Bronchial epithelial cell (primary cell): ENCODE results near the gene AUTS2. TPM values are rescaled to one million over a fixed set of nuclear protein-coding genes. Genes with fewer than 3 reads are reported as not detected.

Source experiments
- DNase-seq: peaks from one replicate; pipeline ENCODE4 v3.0.0-alpha.2; 2010; ENCODE audit warnings: low read depth
- FAIRE-seq: peaks from 2 replicates; lab custom pipeline; 2011; peaks lifted over from hg19 to GRCh38; lab: Jason Lieb, UNC
- H3K27me3 ChIP-seq: 2 replicates; pipeline ENCODE4 v1.5.1; 2011; ENCODE audit warnings: low read length; ENCODE audit not compliant: control insufficient read depth, insufficient read depth
- H3K36me3 ChIP-seq: 2 replicates; pipeline ENCODE4 v1.5.1; 2011; ENCODE audit warnings: low read length; ENCODE audit not compliant: control insufficient read depth, insufficient read depth
- H3K4me3 ChIP-seq: 2 replicates; pipeline ENCODE4 v1.5.1; 2011; ENCODE audit warnings: mild to moderate bottlenecking, low read depth, low read length, control low read depth
- CTCF ChIP-seq: IDR thresholded peaks from 2 replicates; pipeline ENCODE4 v1.5.1; 2011; ENCODE audit warnings: mild to moderate bottlenecking, moderate library complexity, low read length, control low read depth, inconsistent platforms; ENCODE audit not compliant: insufficient read depth, severe bottlenecking
- total RNA-seq: library from RNA; depleted of rRNA; stranded (reverse); fragments of >200 nt; gene quantifications from 2 replicates; pipeline ENCODE4 v1.2.1, GENCODE V29; 2014

AUTS2 gene
- total RNA-seq, 1 donor from 2014 or later: 9.5 TPM

DNA sequence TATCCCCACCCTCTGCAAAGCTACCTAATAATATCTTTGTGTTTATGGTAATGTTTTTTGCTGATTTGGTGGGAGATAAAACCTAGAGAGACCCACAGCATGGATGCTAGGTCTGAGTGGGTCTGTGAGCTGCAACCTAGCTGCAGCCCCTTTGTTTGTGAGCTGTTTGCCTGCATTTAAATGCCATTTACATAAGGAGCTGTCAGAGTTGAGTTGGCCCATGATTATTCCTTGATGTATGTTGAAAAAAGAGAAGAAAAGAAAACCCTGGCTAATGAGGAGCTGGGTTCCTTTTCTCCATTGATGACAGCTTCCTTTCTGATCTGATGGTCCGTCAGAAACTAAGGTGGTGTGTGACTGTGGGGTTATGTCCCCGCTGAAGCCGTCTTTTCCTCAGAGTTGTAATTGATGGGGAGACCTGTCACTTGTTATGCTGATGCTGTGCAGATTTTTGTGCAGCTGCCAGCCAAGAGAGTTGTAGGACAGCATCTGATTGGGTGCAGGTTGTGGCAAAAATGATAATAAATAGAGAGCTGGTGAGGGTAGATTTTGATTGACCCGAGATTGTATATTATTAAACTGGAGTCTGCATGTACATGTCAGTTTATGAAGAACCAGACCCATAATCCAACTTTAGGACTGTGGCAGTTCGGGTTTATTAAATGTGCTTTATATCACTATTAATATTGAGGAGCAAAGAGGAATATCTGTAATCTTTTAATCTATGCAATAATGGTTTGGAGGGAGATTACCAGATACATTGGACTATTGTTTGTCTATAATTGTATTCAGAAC is 219.8 kb downstream of the AUTS2 start:
- FAIRE-seq (no peak), DNase-seq (no peak)
- no peak overlapping the region for H3K4me3 ChIP-seq
- TF ChIP-seq CTCF: no peak
- H3K27me3 ChIP-seq: no peaks in the 10 kb centered on the region
- H3K36me3 ChIP-seq: no peaks in the 10 kb centered on the region

DNA sequence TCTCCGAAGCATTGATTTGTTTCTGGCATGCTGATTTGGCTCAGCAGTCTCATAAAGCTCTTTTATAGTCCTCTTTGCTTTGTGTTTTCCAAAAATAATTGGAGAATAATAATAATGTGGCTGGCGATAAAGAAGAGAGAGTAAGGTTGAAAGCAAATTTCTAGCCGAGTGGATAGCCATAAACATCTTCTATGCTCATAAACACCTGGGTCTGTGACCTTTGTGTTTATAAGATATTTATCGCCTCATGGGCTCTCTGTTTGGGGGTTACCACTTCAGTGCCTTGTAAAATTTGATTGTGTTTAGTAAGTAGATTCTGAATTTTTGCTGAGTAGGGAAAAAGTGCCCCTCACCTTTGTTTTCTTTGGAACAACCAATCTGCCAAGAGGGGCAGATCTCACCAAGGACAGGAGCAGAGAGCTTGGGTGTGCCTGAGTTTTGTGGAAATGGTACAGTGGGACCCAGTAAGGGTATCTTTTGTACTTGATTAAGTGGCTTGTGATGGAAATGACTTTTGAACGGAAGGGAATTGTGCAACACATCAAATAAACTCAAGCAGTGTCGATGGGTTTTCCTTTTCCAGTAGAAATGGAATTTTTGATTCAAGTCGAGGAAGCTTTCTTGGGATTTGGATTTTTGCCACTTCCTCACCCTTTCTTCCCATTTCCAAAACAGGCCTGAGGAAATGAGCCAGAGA is 220.5 kb downstream of the AUTS2 start:
- Histone ChIP-seq H3K36me3 (no peaks in the 10 kb centered on the region), H3K27me3 (no peaks in the 10 kb centered on the region), H3K4me3 (no peak overlapping the region)
- TF ChIP-seq CTCF: no peak
- DNase-seq (no peak), FAIRE-seq (no peak)

DNA sequence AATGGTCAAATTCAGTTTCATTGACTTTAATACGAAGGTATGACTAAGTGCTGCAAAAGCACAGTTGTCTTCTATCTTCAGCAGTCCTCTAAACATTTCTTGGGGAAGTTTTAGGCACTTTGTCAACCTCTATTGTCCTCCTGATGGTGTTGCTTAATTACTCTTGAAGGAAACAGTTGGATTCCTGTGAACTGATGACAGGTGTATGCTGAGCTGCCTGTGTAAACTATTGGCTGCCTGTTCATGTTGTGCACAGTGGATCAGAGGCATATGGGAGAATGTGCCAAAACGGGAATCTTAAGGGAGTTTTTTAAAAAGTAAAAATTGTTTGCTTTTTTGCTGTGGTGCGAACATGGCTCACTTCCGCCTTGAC is 221.0 kb downstream of the AUTS2 start:
- DNase-seq: no peak
- no peak for FAIRE-seq
- Histone ChIP-seq H3K4me3 (no peak overlapping the region), H3K36me3 (no peaks in the 10 kb centered on the region), H3K27me3 (no peaks in the 10 kb centered on the region)
- TF ChIP-seq CTCF: no peak

- no peak overlapping the region for H3K4me3 ChIP-seq
- H3K27me3 ChIP-seq: no peaks in the 10 kb centered on the region
- H3K36me3 ChIP-seq: no peaks in the 10 kb centered on the region
- TF ChIP-seq CTCF: no peak
- no peak for FAIRE-seq
- DNase-seq: no peak
Measured at GRCh38 chr7:69820479-69821192, 222.4 kb downstream of the AUTS2 start.

DNA sequence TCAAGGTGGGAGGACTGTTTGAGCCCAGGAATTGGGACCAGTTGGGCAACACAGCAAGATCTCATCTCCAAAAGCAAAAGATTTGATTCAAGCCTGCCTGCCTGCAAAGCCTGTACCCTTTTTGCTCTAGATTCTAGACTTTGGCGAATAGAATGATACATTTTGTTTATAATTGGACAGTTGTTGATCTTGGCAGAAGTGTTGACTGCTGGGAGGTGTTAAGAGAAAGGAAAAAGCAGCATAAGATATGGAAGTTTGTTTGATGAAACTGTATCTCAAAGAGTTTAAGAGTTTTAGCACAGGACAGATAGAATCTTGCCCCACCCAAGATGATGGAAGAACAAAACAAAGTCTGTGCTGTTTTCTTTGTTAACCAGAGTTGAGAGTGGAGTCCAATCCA is 224.1 kb downstream of the AUTS2 start:
- H3K4me3 ChIP-seq: no peak overlapping the region
- no peaks in the 10 kb centered on the region for H3K27me3 ChIP-seq
- no peak for TF ChIP-seq CTCF
- H3K36me3 ChIP-seq: no peaks in the 10 kb centered on the region
- DNase-seq: no peak
- FAIRE-seq: no peak
